Stomach (tissue), 9 donors: Measurements from ENCODE around the gene FBN2. TPM values are rescaled to one million over a fixed set of nuclear protein-coding genes. Genes with fewer than 3 reads are reported as not detected.

ENCODE experiments used
- DNase-seq, 2 donors: peaks; one replicate each; pipeline versions ENCODE4 v3.0.0 to v3.0.0-alpha.2; 2013 to 2019
- H3K27ac ChIP-seq, 5 donors: fragments of 200-600 bp in 4 of 5; sonication (generic) in 4 of 5; one replicate each; pipeline ENCODE4 v1.5.1; 2013 to 2019; ENCODE audit warnings: mild to moderate bottlenecking in 1 of 5, moderate library complexity in 1 of 5
- H3K27me3 ChIP-seq, 3 donors: fragments of 200-600 bp; sonication (generic); one replicate each; pipeline ENCODE4 v1.5.1; 2017 to 2019; ENCODE audit warnings: mixed run types in 1 of 3
- H3K36me3 ChIP-seq, 4 donors: fragments of 200-600 bp; sonication (generic); 1 replicate in 3 of 4; 2 replicates in 1 of 4; pipeline ENCODE4 v1.5.1; 2016 to 2019
- H3K4me1 ChIP-seq, 4 donors: fragments of 200-600 bp; sonication (generic); one replicate each; pipeline ENCODE4 v1.5.1; 2016 to 2019
- H3K4me3 ChIP-seq, 4 donors: fragments of 200-600 bp; sonication (generic) in 3 of 4; one replicate each; pipeline ENCODE4 v1.5.1; 2016 to 2019; ENCODE audit warnings: mild to moderate bottlenecking in 1 of 4
- H3K9me3 ChIP-seq, 4 donors: fragments of 200-600 bp; sonication (generic); one replicate each; pipeline ENCODE4 v1.5.1; 2016 to 2019
- CTCF ChIP-seq, 7 experiments: fragments of 450-650 bp in 4 of 7; fragments of 200-600 bp in 3 of 7; sonication (generic) in 3 of 7; IDR thresholded peaks; one replicate each; pipeline ENCODE4 v1.5.1; 2016 to 2019; ENCODE audit warnings: antibody characterized with exemption in 7 of 7, control low read depth in 2 of 7, mild to moderate bottlenecking in 1 of 7
- EP300 ChIP-seq: sonication (generic); formaldehyde crosslinking; IDR thresholded peaks from one replicate; pipeline ENCODE4 v1.6.1; 2017; ENCODE audit warnings: antibody characterized with exemption
- POLR2A ChIP-seq, 4 donors: fragments of 450-650 bp; IDR thresholded peaks; one replicate each; pipeline ENCODE4 v1.6.1; 2016; ENCODE audit warnings: antibody characterized with exemption in 4 of 4, control low read depth in 2 of 4, mild to moderate bottlenecking in 1 of 4, moderate library complexity in 1 of 4
- POLR2AphosphoS5 ChIP-seq, 3 donors: sonication (generic); formaldehyde crosslinking; IDR thresholded peaks; one replicate each; pipeline ENCODE4 v1.6.1; 2016; ENCODE audit warnings: antibody characterized with exemption in 3 of 3
- WGBS, 5 donors: extraction: QIAGEN DNeasy Blood & Tissue Kit in 3 of 5; methylation state at CpG; one replicate each; pipeline versions ENCODE4 v1.1.5 to v1.1.7; 2013 to 2018; 5-methylcytosine and 5-hydroxymethylcytosine counted together
- intact Hi-C: fragments of 100-400 bp; cut with DNase I; formaldehyde crosslinking; loops from one replicate; pipeline ENCODE4 v1.15.1; 2023; ENCODE audit warnings: low total_unique reads
- polyA plus RNA-seq, 3 donors: library from polyadenylated mRNA; stranded (reverse); fragments of 200-250 nt; gene quantifications; one replicate each; pipeline ENCODE4 v1.2.3, GENCODE V29; 2013
- total RNA-seq, 5 donors: library from RNA; depleted of rRNA; stranded (reverse); fragments of >200 nt; gene quantifications; one replicate each; pipeline versions ENCODE4 v1.1.0 to v1.2.3, GENCODE V29; 2014 to 2016
- donor health status: healthy with polysubstance abuse.
- donor health status: Bipolar disorder and iron deficiency.
- donor health status: healthy.

The FBN2 gene
- total and polyA plus RNA-seq, 8 donors: under 0.01 to 42.8 (median 1.9) TPM

DNA sequence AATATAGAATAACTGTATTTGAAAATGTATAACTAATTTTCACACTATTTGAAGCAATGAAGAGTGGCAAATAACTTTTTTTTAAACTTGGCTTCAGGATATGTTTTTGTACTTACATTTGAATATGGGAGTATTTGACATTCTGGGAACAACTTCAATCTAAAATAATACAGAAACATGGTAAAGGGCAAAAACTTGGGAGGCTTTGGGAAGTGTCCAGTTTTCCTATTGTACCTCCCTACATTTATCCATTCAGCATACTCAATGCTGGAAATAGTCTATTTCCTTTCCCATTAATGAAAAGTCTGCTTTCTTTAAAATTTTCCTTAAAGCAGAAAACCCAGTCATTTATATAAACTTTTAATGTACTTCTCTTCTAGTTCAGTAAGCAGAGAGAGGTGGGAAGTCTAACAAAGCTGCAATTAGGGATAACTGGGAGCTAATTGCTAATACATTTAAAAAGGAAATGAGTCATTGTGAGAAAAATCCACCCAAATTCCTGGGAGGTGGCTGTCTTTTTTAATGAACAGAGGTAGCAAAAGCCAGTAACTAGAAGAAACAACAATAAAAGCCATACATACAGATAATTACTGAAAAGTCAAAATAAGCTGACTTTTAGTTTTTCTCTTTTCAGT is 128.8 kb downstream of the FBN2 start:
- no peak overlapping the region for H3K27ac ChIP-seq
- TF ChIP-seq POLR2A (IDR thresholded peaks at IDR 0.05) (no peak), POLR2AphosphoS5 (IDR thresholded peaks at IDR 0.05) (no peak), CTCF (IDR thresholded peaks at IDR 0.05) (no peak), EP300 (no peak)
- peaks cover 0 to 3% (median 0%) of the 10 kb centered on the region in 4 donors for H3K9me3 ChIP-seq
- no peak for DNase-seq
- H3K4me1 ChIP-seq: no peaks in the 10 kb centered on the region
- H3K27me3 ChIP-seq: no peaks in the 10 kb centered on the region
- intact Hi-C loops: no loop called here
- H3K4me3 ChIP-seq: no peak overlapping the region
- H3K36me3 ChIP-seq: no peaks in the 10 kb centered on the region

DNA sequence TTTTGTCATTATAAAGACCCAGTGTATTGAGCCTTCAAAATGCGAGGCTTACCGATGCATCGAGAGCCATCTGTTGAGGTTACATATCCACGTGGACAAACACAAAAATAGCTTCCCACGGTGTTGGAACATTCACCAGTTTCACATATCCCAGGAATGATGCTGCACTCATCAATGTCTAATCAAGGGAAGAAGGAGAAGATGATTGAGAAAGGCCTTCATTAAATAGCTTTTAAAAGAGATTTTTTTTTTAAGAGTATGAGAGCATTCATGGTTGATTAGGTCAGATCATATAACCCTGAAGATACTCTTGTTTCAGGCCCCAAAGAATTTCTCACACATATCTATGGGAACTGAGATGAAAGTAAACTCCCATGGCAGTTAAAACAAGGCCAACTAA is 129.4 kb downstream of the FBN2 start:
- intact Hi-C loops: no loop called here
- no peak overlapping the region for H3K4me3 ChIP-seq
- no peaks in the 10 kb centered on the region for H3K27me3 ChIP-seq
- no peak for TF ChIP-seq POLR2A (IDR thresholded peaks at IDR 0.05)
- H3K36me3 ChIP-seq: no peaks in the 10 kb centered on the region
- 89 to 94% (median 90%) methylated on average over 5 of the region's 5 CpGs for whole genome bisulfite sequencing, 5 donors
- H3K4me1 ChIP-seq: no peaks in the 10 kb centered on the region
- no peaks in the 10 kb centered on the region for H3K9me3 ChIP-seq
- H3K27ac ChIP-seq: no peak overlapping the region
- DNase-seq: no peak

DNA sequence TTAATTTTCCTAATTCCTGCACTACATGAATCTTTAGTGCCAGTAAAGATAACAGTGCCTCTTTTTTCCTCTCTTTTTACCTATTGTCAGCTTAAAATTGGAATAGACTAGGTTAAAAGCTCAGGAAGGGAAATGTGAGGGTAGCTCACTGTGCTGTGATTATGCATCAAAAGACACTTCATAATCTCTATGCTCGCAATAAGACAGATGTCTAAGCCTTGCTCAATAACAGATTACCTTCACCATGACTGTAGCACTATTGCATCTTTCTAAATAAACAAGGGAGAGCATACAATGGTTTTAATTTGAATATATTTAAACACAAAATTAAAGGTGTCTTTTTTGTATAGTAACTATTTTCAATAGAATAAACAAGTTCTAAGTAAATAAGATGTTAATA is 130.1 kb downstream of the FBN2 start:
- intact Hi-C loops: no loop called here
- Histone ChIP-seq H3K36me3 (no peaks in the 10 kb centered on the region), H3K27me3 (no peaks in the 10 kb centered on the region), H3K9me3 (no peaks in the 10 kb centered on the region), H3K4me1 (no peaks in the 10 kb centered on the region), H3K4me3 (no peak overlapping the region), H3K27ac (no peak overlapping the region)
- DNase-seq: no peak
- 84 to 94% (median 92%) methylated on average over 1 of the region's 1 CpG for WGBS, 5 donors
- TF ChIP-seq CTCF (IDR thresholded peaks at IDR 0.05) (no peak), EP300 (no peak)

DNA sequence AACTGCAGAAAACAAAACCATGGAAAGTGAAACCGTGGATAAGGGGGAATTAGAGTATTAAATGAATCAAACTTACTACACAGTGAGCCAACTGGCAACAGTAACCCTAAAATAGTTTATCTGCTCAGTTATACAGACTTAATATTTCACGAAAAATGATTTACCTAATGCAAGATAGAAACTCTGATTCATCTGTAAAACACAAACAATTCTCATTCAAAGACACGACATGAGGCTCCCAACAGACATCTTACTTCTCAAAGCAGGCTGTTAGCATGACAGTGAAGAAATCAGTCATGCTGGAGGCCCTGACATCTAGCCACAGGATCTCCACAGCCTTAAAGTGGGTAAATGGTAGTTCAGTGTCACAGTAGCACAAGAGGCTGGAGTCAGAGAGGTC is 131.2 kb downstream of the FBN2 start:
- no peak for TF ChIP-seq CTCF (IDR thresholded peaks at IDR 0.05)
- TF ChIP-seq EP300: no peak
- TF ChIP-seq POLR2AphosphoS5 (IDR thresholded peaks at IDR 0.05): no peak
- TF ChIP-seq POLR2A (IDR thresholded peaks at IDR 0.05): no peak

GRCh38 chr5:128405159-128405558 is 132.9 kb downstream of the FBN2 start:
- TF ChIP-seq CTCF (IDR thresholded peaks at IDR 0.05): no peak
- TF ChIP-seq EP300: no peak
- TF ChIP-seq POLR2A (IDR thresholded peaks at IDR 0.05): no peak
- no peak for TF ChIP-seq POLR2AphosphoS5 (IDR thresholded peaks at IDR 0.05)
- DNase-seq: no peak
- no peaks in the 10 kb centered on the region for H3K36me3 ChIP-seq
- intact Hi-C loops: no loop called here
- no peaks in the 10 kb centered on the region for H3K27me3 ChIP-seq
- WGBS, 5 donors: 68 to 79% (median 74%) methylated on average over 2 of the region's 2 CpGs
- H3K9me3 ChIP-seq: no peaks in the 10 kb centered on the region
- no peaks in the 10 kb centered on the region for H3K4me1 ChIP-seq
- H3K27ac ChIP-seq: no peak overlapping the region
- no peak overlapping the region for H3K4me3 ChIP-seq

More for the DNA sequence above, 131.2 kb downstream of the FBN2 start:
- intact Hi-C loops: no loop called here
- H3K36me3 ChIP-seq: no peaks in the 10 kb centered on the region
- no peaks in the 10 kb centered on the region for H3K27me3 ChIP-seq
- DNase-seq: peak in 1 of 2 donors; percentile 18
- H3K4me1 ChIP-seq: no peaks in the 10 kb centered on the region
- WGBS, 5 donors: 46 to 69% (median 49%) methylated on average over 3 of the region's 3 CpGs
- no peak overlapping the region for H3K27ac ChIP-seq
- no peaks in the 10 kb centered on the region for H3K9me3 ChIP-seq
- H3K4me3 ChIP-seq: no peak overlapping the region
